Neural cell (in vitro differentiated cells): ENCODE results near the gene SERPINA1. TPM values are rescaled to one million over a fixed set of nuclear protein-coding genes. Genes with fewer than 3 reads are reported as not detected.

Experiments
- H2AFZ ChIP-seq: fragments of 200-600, 300-800 bp; sonication (generic), shearing (Covaris generic); 2 replicates; pipeline ENCODE4 v1.6.0; 2014; ENCODE audit warnings: low read depth, mild to moderate bottlenecking, antibody characterized with exemption, low read length, moderate library complexity
- H3F3A ChIP-seq: fragments of 200-600 bp; shearing (Covaris generic); 2 replicates; pipeline ENCODE4 v1.6.1; 2016; ENCODE audit warnings: mild to moderate bottlenecking, moderate library complexity, mixed read lengths, antibody characterized with exemption, low read length; ENCODE audit not compliant: insufficient read depth, poor library complexity, severe bottlenecking
- H3K27ac ChIP-seq: fragments of 200-600, 300-800 bp; sonication (generic), shearing (Covaris generic); 2 replicates; pipeline ENCODE4 v1.5.1; 2014; ENCODE audit warnings: mild to moderate bottlenecking, low read length, moderate library complexity
- H3K27me3 ChIP-seq: fragments of 300-800, 200-600 bp; sonication (generic), shearing (Covaris generic); 2 replicates; pipeline ENCODE4 v1.6.0; 2014; ENCODE audit warnings: mild to moderate bottlenecking, low read depth, low read length, moderate library complexity; ENCODE audit not compliant: insufficient read depth
- H3K36me3 ChIP-seq: fragments of 300-800, 200-600 bp; sonication (generic), shearing (Covaris generic); 2 replicates; pipeline ENCODE4 v1.5.1; 2014; ENCODE audit warnings: mild to moderate bottlenecking, antibody characterized with exemption, low read length, moderate library complexity; ENCODE audit not compliant: insufficient read depth
- H3K4me2 ChIP-seq: fragments of 300-800, 200-600 bp; sonication (generic), shearing (Covaris generic); 2 replicates; pipeline ENCODE4 v1.6.0; 2014; ENCODE audit warnings: mild to moderate bottlenecking, low read length
- H3K4me3 ChIP-seq: fragments of 300-800, 200-600 bp; sonication (generic), shearing (Covaris generic); 2 replicates; pipeline ENCODE4 v1.5.1; 2014; ENCODE audit warnings: mild to moderate bottlenecking, low read length, moderate library complexity
- H3K79me2 ChIP-seq: fragments of 200-600 bp; shearing (Covaris generic); replicated peaks from 2 replicates; pipeline ENCODE4 v1.6.0; 2014; ENCODE audit warnings: mild to moderate bottlenecking, low read length, moderate library complexity; ENCODE audit not compliant: insufficient read depth
- H3K9ac ChIP-seq: fragments of 300-800, 200-600 bp; sonication (generic), shearing (Covaris generic); 2 replicates; pipeline ENCODE4 v1.6.1; 2016; ENCODE audit warnings: mild to moderate bottlenecking, low read length, mixed read lengths
- H3K9me2 ChIP-seq: fragments of 200-600 bp; shearing (Covaris generic); 2 replicates; pipeline ENCODE4 v1.6.1; 2016; ENCODE audit warnings: mild to moderate bottlenecking, low read length, mixed read lengths; ENCODE audit not compliant: insufficient read depth
- H3K9me3 ChIP-seq: fragments of 200-600, 300-800 bp; sonication (generic), shearing (Covaris generic); 2 replicates; pipeline ENCODE4 v1.6.1; 2016; ENCODE audit warnings: mild to moderate bottlenecking, mixed run types, low read length, moderate library complexity, mixed read lengths
- H4K20me1 ChIP-seq: fragments of 200-600 bp; shearing (Covaris generic); 2 replicates; pipeline ENCODE4 v1.6.1; 2016; ENCODE audit warnings: mild to moderate bottlenecking, mixed run types; ENCODE audit not compliant: insufficient read depth
- EP300 ChIP-seq: fragments of 450-650 bp; conservative IDR thresholded peaks from 2 replicates; pipeline ENCODE4 v1.6.1; 2014; ENCODE audit warnings: antibody characterized with exemption, mild to moderate bottlenecking, moderate library complexity; ENCODE audit not compliant: poor library complexity, severe bottlenecking
- EZH2 ChIP-seq: fragments of 200-600, 300-800 bp; shearing (Covaris generic), sonication (generic); IDR thresholded peaks from 2 replicates; pipeline ENCODE4 v1.6.1; 2014; ENCODE audit warnings: antibody characterized with exemption, low read length, borderline replicate concordance, mild to moderate bottlenecking; ENCODE audit not compliant: insufficient read depth, poor library complexity, severe bottlenecking
- MXI1 ChIP-seq: fragments of 450-650 bp; conservative IDR thresholded peaks from 2 replicates; pipeline ENCODE4 v1.6.1; 2014; ENCODE audit warnings: antibody characterized with exemption, mild to moderate bottlenecking; ENCODE audit not compliant: poor library complexity, severe bottlenecking
- POLR2AphosphoS5 ChIP-seq: IDR thresholded peaks from 2 replicates; pipeline ENCODE4 v1.6.1; 2012
- RAD21 ChIP-seq: fragments of 450-650 bp; conservative IDR thresholded peaks from 2 replicates; pipeline ENCODE4 v1.6.1; 2014; ENCODE audit warnings: antibody characterized with exemption, mild to moderate bottlenecking, moderate library complexity
- REST ChIP-seq: IDR thresholded peaks from 2 replicates; pipeline ENCODE4 v1.6.1; 2012; ENCODE audit warnings: borderline replicate concordance
- SMC3 ChIP-seq: fragments of 450-650 bp; conservative IDR thresholded peaks from 2 replicates; pipeline ENCODE4 v1.6.1; 2014; ENCODE audit warnings: antibody characterized with exemption, mild to moderate bottlenecking, moderate library complexity; ENCODE audit not compliant: poor library complexity
- TAF1 ChIP-seq: IDR thresholded peaks from 2 replicates; pipeline ENCODE4 v1.6.1; 2012; ENCODE audit warnings: low read depth
- polyA plus RNA-seq: library from polyadenylated mRNA; depleted of rRNA; stranded (reverse); fragments of >200 nt; gene quantifications from 2 replicates; pipeline ENCODE4 v1.2.3, GENCODE V29; 2014
- TF ChIP-seq, protein P1 (sequence below): fragments of 450-650 bp; IDR thresholded peaks from 2 replicates; pipeline ENCODE4 v1.5.1; 2014; ENCODE audit warnings: antibody characterized with exemption, mild to moderate bottlenecking, moderate library complexity; ENCODE audit not compliant: poor library complexity, severe bottlenecking

Gene SERPINA1
- polyA plus RNA-seq, 1 donor from 2014 or later, result not detected

DNA sequence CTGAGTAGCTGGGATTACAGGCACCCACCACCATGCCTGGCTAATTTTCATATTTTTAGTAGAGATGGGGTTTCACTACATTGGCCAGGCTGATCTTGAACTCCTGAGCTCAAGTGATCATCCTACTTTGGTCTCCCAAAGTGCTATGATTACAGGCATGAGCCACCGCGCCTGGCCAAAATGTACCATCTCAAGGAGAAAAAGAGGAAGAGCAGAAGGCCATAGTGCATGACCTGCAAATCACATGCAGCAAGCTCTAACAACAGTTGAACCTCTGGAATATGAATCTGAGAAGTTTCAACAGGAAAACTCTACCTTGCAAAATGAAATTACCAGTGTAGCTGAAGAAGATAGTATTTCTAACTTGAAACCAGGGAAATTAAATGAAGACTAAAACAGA lies 17.1 kb upstream of the SERPINA1 start:
- Histone ChIP-seq H3K79me2 (no peaks in the 10 kb centered on the region), H3K4me2 (no peak overlapping the region), H3K4me3 (no peak overlapping the region), H3K9ac (no peak overlapping the region), H3K27ac (no peak overlapping the region), H3F3A (no peaks in the 10 kb centered on the region), H2AFZ (no peak overlapping the region), H3K27me3 (no peaks in the 10 kb centered on the region), H3K9me3 (no peaks in the 10 kb centered on the region), H3K9me2 (no peaks in the 10 kb centered on the region), H4K20me1 (no peaks in the 10 kb centered on the region), H3K36me3 (no peaks in the 10 kb centered on the region)
- TF ChIP-seq EZH2, result no peak
- no peak for TF ChIP-seq SMC3
- no peak for TF ChIP-seq POLR2AphosphoS5

DNA sequence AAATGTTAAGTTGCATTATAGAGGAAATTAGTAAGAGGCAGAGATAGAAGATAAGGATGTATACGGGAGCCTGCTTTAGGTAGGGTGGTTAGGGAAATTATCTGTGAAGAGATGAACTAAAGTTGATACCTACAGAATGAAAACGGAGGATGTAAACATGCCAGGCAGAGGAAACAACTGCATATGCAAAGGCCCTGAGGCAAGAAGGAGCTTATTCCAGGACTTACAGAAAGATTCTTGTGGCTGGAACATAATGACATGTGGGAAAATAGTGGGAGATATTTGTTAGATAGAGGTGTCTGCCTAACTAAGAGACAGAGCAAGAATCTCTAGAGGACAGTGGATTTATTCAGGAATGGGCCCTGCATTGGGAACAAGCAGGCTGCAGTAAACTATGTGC lies 16.2 kb upstream of the SERPINA1 start:
- no peak overlapping the region for H3K4me2 ChIP-seq
- H3K79me2 ChIP-seq, result no peaks in the 10 kb centered on the region
- H3F3A ChIP-seq, result no peaks in the 10 kb centered on the region
- no peaks in the 10 kb centered on the region for H4K20me1 ChIP-seq
- H3K4me3 ChIP-seq, result no peak overlapping the region
- no peaks in the 10 kb centered on the region for H3K9me3 ChIP-seq
- H3K36me3 ChIP-seq, result no peaks in the 10 kb centered on the region
- H2AFZ ChIP-seq, result no peak overlapping the region
- no peak overlapping the region for H3K9ac ChIP-seq
- H3K9me2 ChIP-seq, result no peaks in the 10 kb centered on the region
- H3K27me3 ChIP-seq, result no peaks in the 10 kb centered on the region
- no peak for TF ChIP-seq SMC3
- no peak for TF ChIP-seq POLR2AphosphoS5
- TF ChIP-seq RAD21, result no peak
- no peak for TF ChIP-seq REST
- TF ChIP-seq MXI1, result no peak
- no peak for TF ChIP-seq EP300
- TF ChIP-seq, protein P1, sequence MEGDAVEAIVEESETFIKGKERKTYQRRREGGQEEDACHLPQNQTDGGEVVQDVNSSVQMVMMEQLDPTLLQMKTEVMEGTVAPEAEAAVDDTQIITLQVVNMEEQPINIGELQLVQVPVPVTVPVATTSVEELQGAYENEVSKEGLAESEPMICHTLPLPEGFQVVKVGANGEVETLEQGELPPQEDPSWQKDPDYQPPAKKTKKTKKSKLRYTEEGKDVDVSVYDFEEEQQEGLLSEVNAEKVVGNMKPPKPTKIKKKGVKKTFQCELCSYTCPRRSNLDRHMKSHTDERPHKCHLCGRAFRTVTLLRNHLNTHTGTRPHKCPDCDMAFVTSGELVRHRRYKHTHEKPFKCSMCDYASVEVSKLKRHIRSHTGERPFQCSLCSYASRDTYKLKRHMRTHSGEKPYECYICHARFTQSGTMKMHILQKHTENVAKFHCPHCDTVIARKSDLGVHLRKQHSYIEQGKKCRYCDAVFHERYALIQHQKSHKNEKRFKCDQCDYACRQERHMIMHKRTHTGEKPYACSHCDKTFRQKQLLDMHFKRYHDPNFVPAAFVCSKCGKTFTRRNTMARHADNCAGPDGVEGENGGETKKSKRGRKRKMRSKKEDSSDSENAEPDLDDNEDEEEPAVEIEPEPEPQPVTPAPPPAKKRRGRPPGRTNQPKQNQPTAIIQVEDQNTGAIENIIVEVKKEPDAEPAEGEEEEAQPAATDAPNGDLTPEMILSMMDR, result no peak
- TF ChIP-seq EZH2, result no peak
- TF ChIP-seq TAF1, result no peak
- no peak overlapping the region for H3K27ac ChIP-seq
